Measurements from ENCODE around the gene TTC7B. TPM values are rescaled to one million over a fixed set of nuclear protein-coding genes. Genes with fewer than 3 reads are reported as not detected.

TTC7B gene
- total RNA-seq, 1 experiment from 2014 or later: 9.6 TPM

GRCh38 chr14:90608281-90608680 lies 207.9 kb downstream of the TTC7B start:
- Mint-ChIP-seq H3K27ac (ENCODE audit: unreplicated experiment) (no peak overlapping the region), H3K27me3 (ENCODE audit: unreplicated experiment) (no peaks in the 10 kb centered on the region), H3K9me3 (ENCODE audit: low read depth, unreplicated experiment) (no peaks in the 10 kb centered on the region), H3K4me1 (ENCODE audit: low read depth, unreplicated experiment) (no peaks in the 10 kb centered on the region), H3K4me3 (ENCODE audit: low read depth, unreplicated experiment) (no peak overlapping the region), H3K36me3 (ENCODE audit: insufficient read depth, unreplicated experiment) (no peaks in the 10 kb centered on the region)
- no peak for DNase-seq
- CTCF ChIA-PET: no interaction called here
- TF ChIP-seq CTCF (IDR thresholded peaks at IDR 0.05; ENCODE audit: unreplicated experiment): no peak
- BruUV-seq (replicated peaks): no TSS peak
- intact Hi-C loops (cut with micrococcal nuclease; ENCODE audit: unreplicated experiment): loop anchor here (10.0 kb wide), 1 partner anchor 77 kb away; no protein-coding TSS in a partner anchor

GRCh38 chr14:90607141-90607540 lies 209.1 kb downstream of the TTC7B start:
- CTCF ChIA-PET: no interaction called here
- Mint-ChIP-seq H3K9me3 (ENCODE audit: low read depth, unreplicated experiment) (no peaks in the 10 kb centered on the region), H3K27ac (ENCODE audit: unreplicated experiment) (no peak overlapping the region), H3K27me3 (ENCODE audit: unreplicated experiment) (no peaks in the 10 kb centered on the region), H3K36me3 (ENCODE audit: insufficient read depth, unreplicated experiment) (no peaks in the 10 kb centered on the region), H3K4me3 (ENCODE audit: low read depth, unreplicated experiment) (no peak overlapping the region), H3K4me1 (ENCODE audit: low read depth, unreplicated experiment) (no peaks in the 10 kb centered on the region)
- no TSS peak for BruUV-seq (replicated peaks)
- DNase-seq: no peak
- TF ChIP-seq CTCF (IDR thresholded peaks at IDR 0.05; ENCODE audit: unreplicated experiment): no peak
- intact Hi-C loops (cut with micrococcal nuclease; ENCODE audit: unreplicated experiment): loop anchor here (10.0 kb wide), 1 partner anchor 78 kb away; no protein-coding TSS in a partner anchor

- Mint-ChIP-seq H3K9me3 (ENCODE audit: low read depth, unreplicated experiment) (no peaks in the 10 kb centered on the region), H3K27me3 (ENCODE audit: unreplicated experiment) (no peaks in the 10 kb centered on the region), H3K27ac (ENCODE audit: unreplicated experiment) (no peak overlapping the region), H3K4me1 (ENCODE audit: low read depth, unreplicated experiment) (no peaks in the 10 kb centered on the region), H3K4me3 (ENCODE audit: low read depth, unreplicated experiment) (no peak overlapping the region), H3K36me3 (ENCODE audit: insufficient read depth, unreplicated experiment) (no peaks in the 10 kb centered on the region)
- intact Hi-C loops (cut with micrococcal nuclease; ENCODE audit: unreplicated experiment): loop anchor here (10.0 kb wide), 1 partner anchor 78 kb away; no protein-coding TSS in a partner anchor
- no TSS peak for BruUV-seq (replicated peaks)
- no peak for TF ChIP-seq CTCF (IDR thresholded peaks at IDR 0.05; ENCODE audit: unreplicated experiment)
- DNase-seq: no peak
- CTCF ChIA-PET: no interaction called here
Observed at GRCh38 chr14:90606434-90606833, 209.8 kb downstream of the TTC7B start.

GRCh38 chr14:90605430-90605829 lies 210.8 kb downstream of the TTC7B start:
- intact Hi-C loops (cut with micrococcal nuclease; ENCODE audit: unreplicated experiment): loop anchor here (10.0 kb wide), 1 partner anchor 79 kb away; no protein-coding TSS in a partner anchor
- no peaks in the 10 kb centered on the region for H3K9me3 Mint-ChIP-seq (ENCODE audit: low read depth, unreplicated experiment)
- no peaks in the 10 kb centered on the region for H3K27me3 Mint-ChIP-seq (ENCODE audit: unreplicated experiment)
- no peak for DNase-seq
- no peak overlapping the region for H3K27ac Mint-ChIP-seq (ENCODE audit: unreplicated experiment)
- no TSS peak for BruUV-seq (replicated peaks)
- TF ChIP-seq CTCF (IDR thresholded peaks at IDR 0.05; ENCODE audit: unreplicated experiment): no peak
- no peaks in the 10 kb centered on the region for H3K36me3 Mint-ChIP-seq (ENCODE audit: insufficient read depth, unreplicated experiment)
- CTCF ChIA-PET: no interaction called here
- H3K4me3 Mint-ChIP-seq (ENCODE audit: low read depth, unreplicated experiment): no peak overlapping the region
- no peaks in the 10 kb centered on the region for H3K4me1 Mint-ChIP-seq (ENCODE audit: low read depth, unreplicated experiment)

All from Calu3 (cell line).